GM12865 (cell line): ENCODE results near the gene KRT6A.

Source experiments
- DNase-seq: peaks from one replicate; pipeline ENCODE4 v3.0.0; 2010; ENCODE audit warnings: low read depth
- H3K4me3 ChIP-seq: 2 replicates; pipeline ENCODE4 v1.5.1; 2011; ENCODE audit warnings: mild to moderate bottlenecking, low read depth, low read length, control low read depth
- TF ChIP-seq, protein P1 (sequence below): IDR thresholded peaks from 2 replicates; pipeline ENCODE4 v1.5.1; 2011; ENCODE audit warnings: low read length, control low read depth, low read depth, inconsistent platforms; ENCODE audit not compliant: insufficient read depth; ENCODE audit errors: missing control alignments

KRT6A gene

DNA sequence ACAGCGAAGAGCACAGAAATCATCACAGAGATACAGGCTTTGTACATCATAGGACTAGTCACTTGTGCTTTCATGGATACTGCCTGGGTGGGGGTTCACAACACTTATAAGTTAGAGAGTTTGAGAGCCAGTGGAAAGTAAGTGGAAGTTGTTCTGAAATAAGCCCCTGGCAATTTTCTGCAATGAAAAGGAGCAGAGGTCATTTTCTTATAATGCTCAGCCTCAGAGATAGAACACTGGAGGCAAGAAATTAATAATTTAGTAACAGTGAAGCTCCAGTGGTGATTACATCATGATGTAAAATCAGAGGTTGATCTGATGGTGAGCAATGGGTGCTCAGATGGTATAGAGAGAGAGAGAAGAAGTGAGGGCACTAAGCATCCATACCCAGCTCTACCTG, 5.8 kb downstream of the KRT6A start:
- no peak overlapping the region for H3K4me3 ChIP-seq
- DNase-seq, result no peak
- TF ChIP-seq, protein P1, sequence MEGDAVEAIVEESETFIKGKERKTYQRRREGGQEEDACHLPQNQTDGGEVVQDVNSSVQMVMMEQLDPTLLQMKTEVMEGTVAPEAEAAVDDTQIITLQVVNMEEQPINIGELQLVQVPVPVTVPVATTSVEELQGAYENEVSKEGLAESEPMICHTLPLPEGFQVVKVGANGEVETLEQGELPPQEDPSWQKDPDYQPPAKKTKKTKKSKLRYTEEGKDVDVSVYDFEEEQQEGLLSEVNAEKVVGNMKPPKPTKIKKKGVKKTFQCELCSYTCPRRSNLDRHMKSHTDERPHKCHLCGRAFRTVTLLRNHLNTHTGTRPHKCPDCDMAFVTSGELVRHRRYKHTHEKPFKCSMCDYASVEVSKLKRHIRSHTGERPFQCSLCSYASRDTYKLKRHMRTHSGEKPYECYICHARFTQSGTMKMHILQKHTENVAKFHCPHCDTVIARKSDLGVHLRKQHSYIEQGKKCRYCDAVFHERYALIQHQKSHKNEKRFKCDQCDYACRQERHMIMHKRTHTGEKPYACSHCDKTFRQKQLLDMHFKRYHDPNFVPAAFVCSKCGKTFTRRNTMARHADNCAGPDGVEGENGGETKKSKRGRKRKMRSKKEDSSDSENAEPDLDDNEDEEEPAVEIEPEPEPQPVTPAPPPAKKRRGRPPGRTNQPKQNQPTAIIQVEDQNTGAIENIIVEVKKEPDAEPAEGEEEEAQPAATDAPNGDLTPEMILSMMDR, result no peak

DNA sequence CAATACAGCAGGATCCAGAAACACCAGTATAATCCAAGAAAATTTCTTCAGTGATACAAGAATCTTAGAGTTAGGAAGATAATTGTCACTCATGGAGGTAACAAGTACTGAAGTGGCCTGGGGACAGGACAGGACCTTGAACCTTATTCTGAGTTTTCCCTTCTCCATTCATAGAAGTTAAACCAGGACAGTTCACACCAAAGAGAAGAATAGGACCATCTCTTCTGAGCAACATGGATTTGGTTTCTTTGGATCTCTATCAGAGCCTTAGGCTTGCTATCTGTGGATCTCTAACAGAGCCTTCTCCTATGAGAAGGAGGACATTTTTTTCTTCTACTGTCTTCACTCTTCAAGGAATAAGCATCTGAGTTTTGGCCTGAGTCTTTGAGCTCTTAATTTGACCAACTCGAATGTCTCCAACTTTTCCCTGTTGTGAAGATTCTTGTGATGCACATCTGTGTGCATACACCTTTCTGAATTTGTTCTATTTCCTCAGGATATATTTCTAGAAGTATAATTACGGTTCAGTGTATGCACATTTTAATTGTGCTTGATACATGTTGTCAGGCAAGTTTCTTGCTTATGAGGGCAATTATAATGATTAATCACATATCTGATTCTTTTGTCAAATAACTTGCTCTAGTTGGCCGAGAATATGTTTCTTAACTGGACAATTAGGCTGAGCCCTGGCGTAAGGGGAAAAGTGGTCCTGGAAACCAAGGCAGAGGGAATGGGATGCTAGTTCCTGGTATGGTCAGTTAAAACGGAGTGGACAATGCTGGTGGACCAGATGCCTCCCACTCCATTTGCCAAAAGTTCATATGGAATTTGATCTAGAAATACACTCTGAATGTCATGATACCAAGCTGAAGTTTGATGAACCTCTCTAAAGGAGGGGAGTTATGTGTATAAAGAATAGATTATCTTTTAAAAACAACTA, 6.6 kb downstream of the KRT6A start:
- no peak overlapping the region for H3K4me3 ChIP-seq
- no peak for DNase-seq
- TF ChIP-seq, protein P1, result no peak

DNA sequence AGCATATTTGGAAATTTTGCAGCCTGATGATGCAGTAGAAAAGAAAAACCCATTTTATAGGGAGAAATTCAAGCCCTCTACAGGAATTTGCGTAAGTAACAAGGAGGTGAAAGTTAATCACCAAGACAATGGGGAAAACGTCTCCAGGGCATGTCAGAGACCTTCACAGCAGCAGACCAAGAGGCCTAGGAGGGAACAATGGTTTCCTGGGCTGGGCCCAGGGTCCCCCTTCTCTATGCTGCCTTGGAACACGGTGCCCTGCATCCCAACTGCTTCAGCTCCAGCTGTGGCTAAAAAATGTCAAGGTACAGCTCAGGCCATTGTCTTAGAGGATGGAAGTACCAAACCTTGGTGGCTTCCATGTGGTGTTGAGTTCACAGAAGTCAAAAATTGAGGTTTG, 13.0 kb downstream of the KRT6A start:
- no peak for DNase-seq
- no peak overlapping the region for H3K4me3 ChIP-seq
- TF ChIP-seq, protein P1, result no peak

DNA sequence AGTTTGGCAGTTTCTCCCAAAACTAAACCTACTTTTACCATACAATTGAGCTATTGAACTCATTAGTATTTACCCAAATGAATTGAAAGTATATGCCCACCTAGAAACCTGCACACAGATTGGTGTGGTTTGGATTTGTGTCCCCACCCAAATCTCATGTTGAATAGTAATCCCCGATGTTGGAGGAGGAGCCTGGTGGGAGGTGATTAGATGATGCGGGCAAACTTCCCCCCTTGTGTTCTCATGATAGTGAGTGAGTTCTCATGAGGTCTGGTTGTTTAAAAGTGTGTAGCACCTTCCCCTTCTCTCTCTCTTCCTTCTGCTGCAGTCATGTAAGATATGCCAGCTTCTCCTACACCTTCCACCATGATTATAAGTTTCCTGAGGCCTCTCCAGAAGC, 15.4 kb downstream of the KRT6A start:
- H3K4me3 ChIP-seq, result no peak overlapping the region
- no peak for DNase-seq
- TF ChIP-seq, protein P1, result no peak

DNA sequence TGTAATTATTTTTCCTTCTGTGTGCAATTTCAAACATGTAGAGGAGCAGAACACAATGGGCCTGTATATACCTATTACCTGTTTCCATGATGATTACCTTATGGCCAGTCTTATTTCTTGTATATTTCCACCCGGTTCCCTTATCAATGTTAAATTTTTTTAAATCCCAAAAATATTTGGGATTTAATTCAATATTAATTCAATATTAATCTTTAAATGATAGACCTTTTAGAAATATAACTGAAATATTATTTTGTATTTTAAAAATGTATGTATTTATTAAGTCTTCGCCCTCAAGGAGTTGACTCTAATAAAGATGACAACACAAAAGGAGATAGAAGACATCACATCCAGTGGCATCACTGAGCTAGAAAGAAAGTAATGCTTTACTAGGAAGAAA, 18.8 kb downstream of the KRT6A start:
- no peak for DNase-seq
- H3K4me3 ChIP-seq, result no peak overlapping the region
- TF ChIP-seq, protein P1, result no peak

- TF ChIP-seq, protein P1, result no peak
- no peak for DNase-seq
- no peak within 1 kb of the TSS for H3K4me3 ChIP-seq
Observed at GRCh38 chr12:52473768-52474167, 19.3 kb downstream of the KRT6A start, which contains the start of gene KRT6C. Gene KRT6C, minus strand, starts transcription at chr12:52473805. Its CDS starts 68 bp downstream, at chr12:52473737.

- no peak for DNase-seq
- TF ChIP-seq, protein P1, result no peak
- no peak overlapping the region for H3K4me3 ChIP-seq
Observed at GRCh38 chr12:52469853-52470252, 23.2 kb downstream of the KRT6A start.
